GM19099 (cell line): ENCODE results near the gene DVL2.

Experiments used
- POLR2A ChIP-seq: IDR thresholded peaks from 3 replicates; pipeline ENCODE4 v1.6.1; 2011; ENCODE audit warnings: low read depth; ENCODE audit not compliant: insufficient read length; ENCODE audit errors: extremely low read depth

DVL2 gene

GRCh38 chr17:7234083-7234951, at the start of gene DVL2:
Gene DVL2, minus strand, starts transcription at chr17:7234517. Its CDS starts 255 bp downstream, at chr17:7234262.
- TF ChIP-seq POLR2A: peak; percentile 79

GRCh38 chr17:7283471-7284216, 49.3 kb upstream of the DVL2 start:
- TF ChIP-seq POLR2A: no peak

- no peak for TF ChIP-seq POLR2A
Observed at GRCh38 chr17:7282752-7283321, 48.5 kb upstream of the DVL2 start.

GRCh38 chr17:7281953-7282751, 47.8 kb upstream of the DVL2 start:
- no peak for TF ChIP-seq POLR2A

- no peak for TF ChIP-seq POLR2A
Observed at GRCh38 chr17:7281074-7281952, 47.0 kb upstream of the DVL2 start, which contains the start of gene SLC2A4. Gene SLC2A4, plus strand, starts transcription at chr17:7281718. Its CDS starts 217 bp downstream, at chr17:7281935.

- no peak for TF ChIP-seq POLR2A
Observed at GRCh38 chr17:7280519-7281073, 46.3 kb upstream of the DVL2 start.

- TF ChIP-seq POLR2A: no peak
Observed at GRCh38 chr17:7279448-7279847, 45.1 kb upstream of the DVL2 start.

GRCh38 chr17:7266784-7267183, 32.5 kb upstream of the DVL2 start:
- TF ChIP-seq POLR2A: no peak

GRCh38 chr17:7263801-7264078, 29.4 kb upstream of the DVL2 start:
- no peak for TF ChIP-seq POLR2A

- TF ChIP-seq POLR2A: no peak
Observed at GRCh38 chr17:7262935-7263800, 28.9 kb upstream of the DVL2 start.

GRCh38 chr17:7262192-7262934, 28.0 kb upstream of the DVL2 start, which contains the start of gene CLDN7:
Gene CLDN7, minus strand, starts transcription at chr17:7262478. Its CDS starts 435 bp downstream, at chr17:7262043.
- no peak for TF ChIP-seq POLR2A
